ENCODE data around the gene PARP1.
"Not testable (repeated sequence)": the region's sequence is repeated elsewhere in the genome, so short reads cannot be mapped to it uniquely, and the experiment has no call there.

PARP1 gene

GRCh38 chr1:226407497-226408284 is at the start of gene PARP1:
PARP1 (minus strand) TSS chr1:226408093; CDS start chr1:226407929, 164 bp downstream.
- DNase-seq: peak; percentile 89 to 90

DNA sequence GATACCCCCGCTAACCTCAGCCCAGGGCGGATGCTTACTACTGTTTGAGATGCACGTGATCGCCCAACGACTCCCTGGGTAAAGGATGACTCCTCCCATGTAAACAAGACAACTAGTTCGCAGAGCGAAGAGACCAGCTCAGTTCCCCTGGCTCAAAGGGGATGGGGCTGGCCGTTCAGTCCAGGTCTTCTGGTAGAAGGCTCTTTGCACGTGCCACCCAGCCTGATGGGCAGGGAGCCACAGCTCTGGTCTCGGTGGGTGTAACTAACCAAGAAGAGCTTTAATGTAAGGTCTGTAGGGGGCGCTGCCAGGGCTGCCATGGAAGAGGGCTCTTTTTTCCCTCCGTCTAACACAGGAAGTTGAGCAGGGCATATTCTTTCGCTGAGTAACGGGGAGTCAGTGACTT is 49.4 kb upstream of the PARP1 start:
- DNase-seq: no peak

- no peak for DNase-seq
Observed at GRCh38 chr1:226455843-226456242, 48.0 kb upstream of the PARP1 start.

DNA sequence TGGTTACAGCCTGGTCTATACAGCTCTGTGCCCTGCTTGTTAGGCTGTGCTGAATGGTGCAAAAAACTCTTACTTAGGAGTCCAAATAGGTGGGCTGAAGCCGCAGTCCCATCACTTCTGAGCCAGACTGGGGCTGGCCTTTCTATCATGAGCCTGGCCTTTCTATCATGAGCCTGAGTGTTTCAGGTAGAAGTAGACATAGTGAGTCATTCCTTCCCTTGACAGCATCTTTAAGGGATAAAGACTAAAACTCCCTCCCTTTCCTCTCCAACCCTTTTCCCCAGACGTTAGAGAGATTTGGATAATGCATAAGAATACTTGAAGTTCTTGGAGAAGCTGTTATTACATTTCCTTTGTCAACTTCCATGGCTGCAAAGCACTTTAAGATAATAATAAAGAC is 46.5 kb upstream of the PARP1 start:
- DNase-seq: no peak

GRCh38 chr1:226453015-226453704 is 45.3 kb upstream of the PARP1 start:
- no peak for DNase-seq

- DNase-seq: no peak
Observed at GRCh38 chr1:226450688-226451087, 42.8 kb upstream of the PARP1 start.

DNA sequence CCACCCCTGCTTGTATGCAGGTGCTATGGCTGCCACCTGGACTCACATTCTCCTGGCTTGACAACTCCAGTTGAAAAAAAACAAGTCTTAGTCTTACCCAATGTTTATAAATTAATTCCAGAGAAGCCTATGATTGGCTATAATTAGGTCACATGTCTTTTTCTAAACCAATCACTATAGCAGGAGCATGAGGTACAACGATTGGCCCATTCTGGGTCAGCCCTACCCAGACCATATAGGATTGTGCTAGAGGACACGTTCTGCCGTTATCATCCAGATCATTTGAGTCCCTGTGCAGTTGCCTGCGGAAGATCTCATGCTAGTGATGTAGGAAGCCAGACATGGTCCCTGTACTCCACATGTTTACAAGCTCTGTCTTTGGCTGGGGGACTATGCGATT is 41.9 kb upstream of the PARP1 start:
- DNase-seq: no peak

- no peak for DNase-seq
Observed at GRCh38 chr1:226447932-226448665, 40.2 kb upstream of the PARP1 start.

DNA sequence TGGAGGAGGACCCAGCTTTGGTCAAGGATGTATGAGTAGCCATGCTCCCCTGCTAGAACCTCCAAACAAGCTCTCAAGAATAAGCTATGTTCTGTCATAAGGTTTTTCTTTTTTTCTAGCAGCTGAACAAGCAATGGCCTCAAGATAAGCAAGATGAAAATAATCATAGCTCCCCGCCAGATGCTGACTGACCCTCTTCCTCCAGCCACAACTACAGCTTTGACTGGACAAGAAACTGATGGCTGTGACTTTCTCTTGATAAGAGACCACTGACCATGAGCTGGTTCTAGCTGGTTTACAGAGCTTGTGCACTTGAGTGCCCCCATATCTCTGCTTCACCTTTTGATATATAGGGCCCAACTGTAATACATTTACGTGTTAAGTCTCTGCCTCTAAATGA is 38.2 kb upstream of the PARP1 start:
- no peak for DNase-seq

- DNase-seq: no peak
Observed at GRCh38 chr1:226444901-226445300, 37.0 kb upstream of the PARP1 start.

DNA sequence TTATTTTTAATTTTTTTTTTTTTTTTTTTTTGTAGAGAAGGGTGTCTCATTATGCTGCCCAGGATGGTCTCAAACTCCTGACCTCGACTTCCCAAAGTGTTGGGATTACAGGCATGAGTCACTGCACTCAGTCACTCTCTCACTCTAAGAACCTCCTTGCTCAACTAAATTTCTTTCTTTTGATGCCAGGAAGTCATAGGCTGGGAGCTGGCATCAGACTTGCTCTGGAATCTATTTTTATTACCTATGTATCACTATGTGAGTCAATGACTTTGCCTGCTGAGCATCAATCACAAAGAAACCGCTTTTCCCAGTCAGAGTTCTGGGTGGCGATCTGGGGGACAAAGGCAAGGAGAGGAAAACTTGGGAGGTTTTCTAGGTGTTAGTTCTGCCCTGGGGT is 35.5 kb upstream of the PARP1 start:
- no peak for DNase-seq

DNA sequence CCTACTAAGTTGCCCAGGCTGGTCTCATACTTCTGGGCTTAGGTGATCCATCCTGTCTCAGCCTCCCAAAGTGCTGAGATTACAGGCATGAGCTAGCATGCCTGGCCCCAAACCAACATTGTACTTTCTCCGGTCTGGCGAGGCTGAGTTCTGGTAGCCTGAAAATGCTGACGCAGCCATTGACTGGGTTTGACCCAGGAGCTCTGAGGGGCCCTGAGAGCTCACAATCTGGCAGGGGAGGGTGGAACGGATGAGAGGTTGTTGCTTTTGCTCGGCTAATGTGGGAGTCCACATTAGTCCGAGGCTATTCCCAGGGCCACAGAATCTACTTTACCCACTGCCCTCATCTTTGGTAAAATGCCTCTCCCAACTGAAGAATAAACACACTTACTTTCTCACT is 35.1 kb upstream of the PARP1 start:
- no peak for DNase-seq

DNA sequence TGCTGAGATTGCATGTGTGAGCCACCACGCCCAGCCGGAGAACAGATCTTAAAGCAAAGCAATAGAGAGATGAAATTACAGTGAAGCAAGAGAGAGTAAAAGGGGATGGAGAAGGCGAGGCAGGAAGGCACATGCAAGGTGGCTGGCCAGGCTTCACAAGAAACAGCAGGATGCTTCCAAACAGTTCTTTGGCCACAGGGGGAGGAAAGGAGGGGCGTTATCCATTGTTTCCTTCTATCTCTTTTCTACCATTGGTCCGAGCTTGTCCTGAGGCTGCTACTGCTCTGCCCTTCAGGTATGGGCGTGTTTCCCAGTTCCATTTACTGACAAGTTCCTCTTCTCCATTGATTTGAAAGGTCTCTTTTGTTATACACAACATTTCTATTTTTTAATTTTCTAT is 33.7 kb upstream of the PARP1 start:
- no peak for DNase-seq

DNA sequence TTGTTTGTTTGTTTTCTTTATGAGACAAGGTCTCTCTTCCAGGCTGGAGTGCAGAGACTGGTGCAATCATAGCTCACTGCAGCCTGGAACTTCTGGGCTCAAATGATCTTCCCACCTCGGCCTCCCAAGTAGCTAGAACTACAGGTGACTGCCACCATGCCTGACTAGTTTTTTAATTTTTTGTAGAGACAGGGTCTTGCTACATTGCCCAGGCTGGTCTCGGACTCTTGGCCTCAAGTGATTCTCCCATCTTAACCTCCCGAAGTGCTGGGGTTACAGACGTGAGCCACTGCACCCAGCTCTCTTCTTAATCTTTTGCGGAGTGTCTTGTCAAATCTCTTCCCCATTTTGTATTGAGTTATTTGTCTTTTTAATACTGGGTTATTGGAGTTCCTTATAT is 32.6 kb upstream of the PARP1 start:
- DNase-seq: no peak

- DNase-seq: peak; percentile 47 to 57
Observed at GRCh38 chr1:226438007-226438406, 30.1 kb upstream of the PARP1 start.

DNA sequence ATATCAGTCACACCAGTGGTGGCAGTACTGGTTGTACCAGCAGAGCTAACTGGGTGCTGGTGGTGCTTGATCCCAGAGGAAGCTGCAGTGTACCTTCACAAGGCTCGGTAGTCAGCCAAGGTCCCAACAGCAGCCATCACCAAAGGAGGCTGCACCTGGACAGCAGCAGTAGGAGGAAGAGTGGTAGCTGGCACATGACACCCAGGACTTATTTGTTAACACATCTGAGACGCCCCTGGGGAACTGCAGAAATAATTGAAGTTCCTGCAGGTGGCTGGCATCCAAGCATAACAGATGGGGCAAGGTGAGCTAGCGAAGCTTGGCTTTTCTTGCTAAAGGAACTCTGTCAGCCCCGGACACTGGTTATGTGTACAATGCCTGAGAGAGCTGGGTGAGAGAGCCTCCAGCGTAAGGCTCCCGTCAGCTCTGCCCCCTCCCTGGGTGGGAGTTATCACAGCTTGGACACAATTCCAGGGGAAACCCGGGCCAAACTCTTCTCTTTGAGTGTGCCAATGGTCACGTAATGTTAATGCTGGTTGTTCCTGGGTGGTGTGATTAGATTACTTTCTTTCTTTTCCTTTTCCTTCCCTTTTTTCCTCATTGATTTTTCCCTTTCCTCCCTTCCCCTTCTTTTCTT is 29.1 kb upstream of the PARP1 start:
- no peak for DNase-seq

- peak in 1 of 2 experiments; percentile 7 for DNase-seq
Observed at GRCh38 chr1:226436472-226436854, 28.6 kb upstream of the PARP1 start.

GRCh38 chr1:226433341-226433720 is 25.4 kb upstream of the PARP1 start:
- DNase-seq: no peak

- no peak for DNase-seq
Observed at GRCh38 chr1:226432586-226433340, 24.9 kb upstream of the PARP1 start.

GRCh38 chr1:226431898-226432297 is 24.0 kb upstream of the PARP1 start:
- DNase-seq: not testable (repeated sequence)

DNA sequence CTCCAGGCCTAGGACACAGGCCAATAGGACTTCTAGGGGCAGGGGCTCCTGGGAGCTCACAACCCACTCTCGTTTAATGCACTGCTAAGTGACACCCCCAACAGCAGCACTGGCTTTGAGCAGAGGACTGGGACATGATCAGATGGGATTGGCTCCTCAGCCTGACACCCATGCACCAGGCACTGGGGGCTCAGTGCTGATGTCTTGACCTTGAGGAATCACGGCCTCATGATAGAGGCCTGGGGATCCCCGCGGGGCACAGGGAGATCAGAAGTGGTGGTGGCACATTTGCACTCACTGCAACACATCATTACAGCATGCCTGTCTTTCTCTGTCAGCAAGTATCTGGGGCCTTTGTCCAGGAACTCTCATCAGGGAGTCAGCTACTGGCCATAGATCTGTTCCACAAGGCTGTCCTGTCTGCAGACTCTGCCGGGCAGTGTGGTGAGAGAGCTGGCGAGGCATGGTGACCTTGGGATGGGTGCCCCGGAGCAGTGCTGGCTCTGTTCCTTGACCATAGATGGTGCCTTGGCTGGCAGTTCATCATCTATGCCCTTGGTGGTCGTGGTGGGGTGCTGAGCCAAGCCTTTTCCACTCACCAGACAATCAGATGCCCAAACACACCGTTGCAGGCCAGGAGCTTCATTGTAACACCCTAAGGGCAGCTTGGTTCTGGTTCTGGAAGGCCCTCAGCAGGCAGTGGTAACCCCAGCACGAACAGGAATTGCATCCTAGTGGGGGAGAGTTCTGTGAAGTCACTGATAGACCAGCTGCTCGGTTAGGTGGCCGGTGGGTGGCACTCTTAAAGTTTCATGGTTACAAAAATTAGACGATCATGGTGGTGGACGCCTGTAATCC is 22.2 kb upstream of the PARP1 start:
- no peak for DNase-seq
